ENCODE measurements around the gene PARL. TPM values are rescaled to one million over a fixed set of nuclear protein-coding genes. Genes with fewer than 3 reads are reported as not detected.
A peak's percentile ranks its signal among the peaks of the same experiment; 100 is the strongest.

The PARL gene
- 10 to 100 TPM; 67.0 to 71.8 (median 68.9) TPM for total RNA-seq
- long read RNA-seq, donor 1, transcript PARL-202 (10 exons, 1,414 nt), result major isoform, 16 of 33 reads
- long read RNA-seq, donor 1, transcript PARL-201 (9 exons, 1,240 nt), result minor isoform, 8 of 33 reads
- long read RNA-seq, donor 1, partial matches to known transcripts, result 1 of 33 reads
- long read RNA-seq, donor 1, other reads (novel, unspliced or antisense), result 5 of 33 reads
- long read RNA-seq, donor 2, transcript PARL-202 (10 exons, 1,414 nt), result major isoform, 27 of 39 reads
- long read RNA-seq, donor 2, partial matches to known transcripts, result 0 of 39 reads
- long read RNA-seq, donor 2, other reads (novel, unspliced or antisense), result 8 of 39 reads

GRCh38 chr3:183884427-183885296 is at the start of gene PARL:
TSS of gene PARL (minus strand) at chr3:183884880. CDS start at chr3:183884846, 34 bp downstream.
- Histone ChIP-seq H3K36me3 (ENCODE audit: low read depth) (no peaks in the 10 kb centered on the region), H3K4me3 (peak within 1 kb of the TSS; percentile 73), H3K4me1 (ENCODE audit: low read depth) (peaks cover 25% of the 10 kb centered on the region), H3K9me3 (no peaks in the 10 kb centered on the region)
- intact Hi-C loops (cut with DNase I, micrococcal nuclease), result no loop called here
- ATAC-seq (peak; percentile 100), DNase-seq (peak; percentile 97 to 98 (median 98))
- TF ChIP-seq, protein P1, sequence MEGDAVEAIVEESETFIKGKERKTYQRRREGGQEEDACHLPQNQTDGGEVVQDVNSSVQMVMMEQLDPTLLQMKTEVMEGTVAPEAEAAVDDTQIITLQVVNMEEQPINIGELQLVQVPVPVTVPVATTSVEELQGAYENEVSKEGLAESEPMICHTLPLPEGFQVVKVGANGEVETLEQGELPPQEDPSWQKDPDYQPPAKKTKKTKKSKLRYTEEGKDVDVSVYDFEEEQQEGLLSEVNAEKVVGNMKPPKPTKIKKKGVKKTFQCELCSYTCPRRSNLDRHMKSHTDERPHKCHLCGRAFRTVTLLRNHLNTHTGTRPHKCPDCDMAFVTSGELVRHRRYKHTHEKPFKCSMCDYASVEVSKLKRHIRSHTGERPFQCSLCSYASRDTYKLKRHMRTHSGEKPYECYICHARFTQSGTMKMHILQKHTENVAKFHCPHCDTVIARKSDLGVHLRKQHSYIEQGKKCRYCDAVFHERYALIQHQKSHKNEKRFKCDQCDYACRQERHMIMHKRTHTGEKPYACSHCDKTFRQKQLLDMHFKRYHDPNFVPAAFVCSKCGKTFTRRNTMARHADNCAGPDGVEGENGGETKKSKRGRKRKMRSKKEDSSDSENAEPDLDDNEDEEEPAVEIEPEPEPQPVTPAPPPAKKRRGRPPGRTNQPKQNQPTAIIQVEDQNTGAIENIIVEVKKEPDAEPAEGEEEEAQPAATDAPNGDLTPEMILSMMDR (IDR thresholded peaks at IDR 0.05), result peak; percentile 92

GRCh38 chr3:183933160-183933559 is 48.5 kb upstream of the PARL start:
- DNase-seq (no peak), ATAC-seq (no peak)
- H3K4me3 ChIP-seq, result no peak overlapping the region
- H3K4me1 ChIP-seq (ENCODE audit: low read depth), result peaks cover 8% of the 10 kb centered on the region
- intact Hi-C loops (cut with DNase I, micrococcal nuclease), result no loop called here
- no peaks in the 10 kb centered on the region for H3K36me3 ChIP-seq (ENCODE audit: low read depth)
- TF ChIP-seq, protein P1 (IDR thresholded peaks at IDR 0.05), result no peak
- no peaks in the 10 kb centered on the region for H3K9me3 ChIP-seq

GRCh38 chr3:183931881-183932280 is 47.2 kb upstream of the PARL start:
- H3K4me1 ChIP-seq (ENCODE audit: low read depth), result peaks cover 8% of the 10 kb centered on the region
- DNase-seq (no peak), ATAC-seq (no peak)
- TF ChIP-seq, protein P1 (IDR thresholded peaks at IDR 0.05), result no peak
- no peaks in the 10 kb centered on the region for H3K9me3 ChIP-seq
- intact Hi-C loops (cut with DNase I, micrococcal nuclease), result no loop called here
- no peaks in the 10 kb centered on the region for H3K36me3 ChIP-seq (ENCODE audit: low read depth)
- no peak overlapping the region for H3K4me3 ChIP-seq

DNA sequence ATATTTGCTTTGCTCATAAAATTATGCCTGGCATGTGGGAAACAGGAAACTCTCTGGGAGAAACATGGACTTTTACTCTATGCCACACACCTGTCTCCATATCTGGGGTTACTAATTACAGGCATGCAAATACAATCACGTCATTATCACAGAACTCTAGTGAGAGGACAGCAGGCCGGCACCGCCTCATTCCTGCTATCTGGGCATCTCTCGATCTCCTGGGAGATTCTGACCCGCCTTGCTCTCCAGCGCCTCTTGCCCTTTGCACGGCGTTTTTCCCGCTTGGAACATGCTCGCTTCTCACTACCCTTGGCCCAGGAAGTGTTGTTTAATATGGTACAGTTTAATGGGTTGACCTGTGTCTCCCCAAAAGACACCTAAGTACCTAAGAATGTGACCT is 45.4 kb upstream of the PARL start:
- Histone ChIP-seq H3K9me3 (no peaks in the 10 kb centered on the region), H3K4me3 (no peak overlapping the region), H3K36me3 (ENCODE audit: low read depth) (no peaks in the 10 kb centered on the region), H3K4me1 (ENCODE audit: low read depth) (peaks cover 5% of the 10 kb centered on the region)
- TF ChIP-seq, protein P1 (IDR thresholded peaks at IDR 0.05), result no peak
- intact Hi-C loops (cut with DNase I, micrococcal nuclease), result no loop called here
- ATAC-seq (peak; percentile 97), DNase-seq (peak; percentile 76 to 86 (median 85))

- no peaks in the 10 kb centered on the region for H3K36me3 ChIP-seq (ENCODE audit: low read depth)
- H3K9me3 ChIP-seq, result no peaks in the 10 kb centered on the region
- ATAC-seq (no peak), DNase-seq (no peak)
- H3K4me3 ChIP-seq, result no peak overlapping the region
- H3K4me1 ChIP-seq (ENCODE audit: low read depth), result peaks cover 5% of the 10 kb centered on the region
- TF ChIP-seq, protein P1 (IDR thresholded peaks at IDR 0.05), result no peak
- intact Hi-C loops (cut with DNase I, micrococcal nuclease), result no loop called here
These were observed 42.4 kb upstream of the PARL start for GRCh38 chr3:183927059-183927458.

Data from mucosa of descending colon (tissue), 3 donors.